ENCODE results near the gene ZBTB48.

ZBTB48 gene

DNA sequence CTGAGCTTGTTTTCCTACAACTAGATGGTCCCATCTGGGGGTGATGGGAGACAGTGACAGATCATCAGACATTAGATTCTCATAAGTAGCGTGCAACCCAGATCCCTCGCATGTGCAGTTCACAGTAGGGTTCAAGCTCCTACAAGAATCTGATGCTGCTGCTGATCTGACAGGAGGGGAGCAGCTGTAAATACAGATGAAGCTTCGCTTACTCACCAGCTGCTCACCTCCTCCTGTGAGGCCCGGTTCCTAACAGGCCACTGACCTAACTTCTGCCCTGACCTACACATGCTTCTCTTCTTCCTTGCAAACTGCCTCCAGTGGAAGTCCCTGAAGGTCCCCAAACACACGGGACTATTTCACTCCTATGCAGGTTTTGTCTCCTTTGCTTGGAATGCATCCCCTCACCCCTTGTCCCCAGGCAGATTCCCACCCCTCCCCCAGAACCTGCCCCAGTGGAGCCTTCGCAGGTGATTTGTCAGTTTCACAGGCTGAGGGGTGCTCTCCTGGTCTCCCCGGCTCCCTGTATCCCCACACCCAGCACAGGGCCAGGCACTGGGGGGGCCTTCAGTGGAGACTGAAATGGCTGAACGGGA is 5.7 kb upstream of the ZBTB48 start:
- no peak for DNase-seq

DNA sequence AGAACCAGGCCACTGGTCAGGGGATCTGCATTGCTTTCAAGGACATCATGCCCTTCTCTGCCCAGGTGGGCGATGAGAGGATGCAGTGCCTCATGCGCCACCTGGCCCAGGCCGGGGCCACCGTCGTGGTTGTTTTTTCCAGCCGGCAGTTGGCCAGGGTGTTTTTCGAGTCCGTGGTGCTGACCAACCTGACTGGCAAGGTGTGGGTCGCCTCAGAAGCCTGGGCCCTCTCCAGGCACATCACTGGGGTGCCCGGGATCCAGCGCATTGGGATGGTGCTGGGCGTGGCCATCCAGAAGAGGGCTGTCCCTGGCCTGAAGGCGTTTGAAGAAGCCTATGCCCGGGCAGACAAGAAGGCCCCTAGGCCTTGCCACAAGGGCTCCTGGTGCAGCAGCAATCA is 5.0 kb upstream of the ZBTB48 start:
- no peak for DNase-seq

DNA sequence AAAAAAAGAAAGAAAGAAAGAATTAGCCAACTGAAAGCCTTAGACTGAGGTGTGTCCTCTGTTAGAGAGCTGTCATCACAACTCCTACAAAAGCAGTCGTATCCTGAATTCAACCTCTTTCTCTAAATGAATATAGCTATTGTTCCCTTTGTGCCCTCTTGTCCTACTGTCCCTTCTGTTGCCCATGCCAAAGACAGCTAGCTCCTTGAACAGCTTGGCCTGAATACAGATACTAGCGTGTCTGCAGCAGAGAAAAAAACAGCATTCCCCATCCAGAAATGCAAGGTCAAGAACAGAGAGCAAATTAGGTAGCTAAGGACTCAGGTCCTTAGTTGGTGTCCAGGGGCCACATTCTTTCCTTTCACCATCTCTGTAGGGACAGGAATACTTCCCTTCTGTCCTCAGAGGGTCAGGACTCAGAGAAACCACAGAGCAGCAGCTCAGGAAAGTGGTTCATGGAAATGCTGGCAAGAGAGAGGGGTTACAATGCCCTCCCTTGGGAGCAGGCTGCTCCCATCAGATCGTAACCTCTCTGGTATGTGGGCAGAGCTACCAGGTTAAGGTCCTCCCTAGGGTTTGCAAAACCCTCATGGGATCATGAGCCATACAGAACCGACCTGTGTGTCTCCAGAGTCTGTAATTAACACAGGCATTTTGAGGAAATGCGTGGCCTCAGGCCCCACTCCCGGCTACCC is 1.8 kb upstream of the ZBTB48 start:
- no peak for DNase-seq

DNA sequence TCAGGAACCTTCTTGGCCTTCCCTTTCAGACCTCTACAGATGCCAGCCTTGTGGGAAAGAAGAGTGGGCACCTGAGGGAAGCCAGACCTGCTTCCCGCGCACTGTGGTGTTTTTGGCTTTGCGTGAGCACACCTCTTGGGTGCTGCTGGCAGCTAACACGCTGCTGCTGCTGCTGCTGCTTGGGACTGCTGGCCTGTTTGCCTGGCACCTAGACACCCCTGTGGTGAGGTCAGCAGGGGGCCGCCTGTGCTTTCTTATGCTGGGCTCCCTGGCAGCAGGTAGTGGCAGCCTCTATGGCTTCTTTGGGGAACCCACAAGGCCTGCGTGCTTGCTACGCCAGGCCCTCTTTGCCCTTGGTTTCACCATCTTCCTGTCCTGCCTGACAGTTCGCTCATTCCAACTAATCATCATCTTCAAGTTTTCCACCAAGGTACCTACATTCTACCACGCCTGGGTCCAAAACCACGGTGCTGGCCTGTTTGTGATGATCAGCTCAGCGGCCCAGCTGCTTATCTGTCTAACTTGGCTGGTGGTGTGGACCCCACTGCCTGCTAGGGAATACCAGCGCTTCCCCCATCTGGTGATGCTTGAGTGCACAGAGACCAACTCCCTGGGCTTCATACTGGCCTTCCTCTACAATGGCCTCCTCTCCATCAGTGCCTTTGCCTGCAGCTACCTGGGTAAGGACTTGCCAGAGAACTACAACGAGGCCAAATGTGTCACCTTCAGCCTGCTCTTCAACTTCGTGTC is 995 bp upstream of the ZBTB48 start:
- DNase-seq: no peak

DNA sequence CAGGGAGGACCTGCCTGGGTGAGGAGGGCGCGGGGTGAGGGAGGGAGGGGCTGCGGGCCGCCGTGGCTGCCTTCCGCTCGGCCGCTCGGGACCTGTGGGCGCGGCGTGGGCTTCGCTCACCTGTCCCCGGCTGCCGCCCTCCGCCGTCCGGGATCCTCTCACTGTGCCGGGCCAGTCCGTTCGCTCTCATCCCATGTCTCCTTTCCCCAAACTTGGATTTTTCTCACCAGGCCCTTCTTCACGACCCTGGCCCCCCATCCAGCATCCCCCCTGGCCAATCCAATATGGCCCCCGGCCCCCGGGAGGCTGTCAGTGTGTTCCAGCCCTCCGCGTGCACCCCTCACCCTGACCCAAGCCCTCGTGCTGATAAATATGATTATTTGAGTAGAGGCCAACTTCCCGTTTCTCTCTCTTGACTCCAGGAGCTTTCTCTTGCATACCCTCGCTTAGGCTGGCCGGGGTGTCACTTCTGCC is 362 bp downstream of the ZBTB48 start:
- DNase-seq: no peak

DNA sequence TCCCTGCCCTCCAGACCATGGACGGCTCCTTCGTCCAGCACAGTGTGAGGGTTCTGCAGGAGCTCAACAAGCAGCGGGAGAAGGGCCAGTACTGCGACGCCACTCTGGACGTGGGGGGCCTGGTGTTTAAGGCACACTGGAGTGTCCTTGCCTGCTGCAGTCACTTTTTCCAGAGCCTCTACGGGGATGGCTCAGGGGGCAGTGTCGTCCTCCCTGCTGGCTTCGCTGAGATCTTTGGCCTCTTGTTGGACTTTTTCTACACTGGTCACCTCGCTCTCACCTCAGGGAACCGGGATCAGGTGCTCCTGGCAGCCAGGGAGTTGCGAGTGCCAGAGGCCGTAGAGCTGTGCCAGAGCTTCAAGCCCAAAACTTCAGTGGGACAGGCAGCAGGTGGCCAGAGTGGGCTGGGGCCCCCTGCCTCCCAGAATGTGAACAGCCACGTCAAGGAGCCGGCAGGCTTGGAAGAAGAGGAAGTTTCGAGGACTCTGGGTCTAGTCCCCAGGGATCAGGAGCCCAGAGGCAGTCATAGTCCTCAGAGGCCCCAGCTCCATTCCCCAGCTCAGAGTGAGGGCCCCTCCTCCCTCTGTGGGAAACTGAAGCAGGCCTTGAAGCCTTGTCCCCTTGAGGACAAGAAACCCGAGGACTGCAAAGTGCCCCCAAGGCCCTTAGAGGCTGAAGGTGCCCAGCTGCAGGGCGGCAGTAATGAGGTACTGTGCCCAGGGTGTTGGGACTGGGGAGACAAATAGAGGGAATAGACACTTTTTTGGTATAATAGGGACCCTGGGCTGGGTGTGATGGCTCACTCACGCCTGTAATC is 1.0 kb downstream of the ZBTB48 start:
- no peak for DNase-seq

DNA sequence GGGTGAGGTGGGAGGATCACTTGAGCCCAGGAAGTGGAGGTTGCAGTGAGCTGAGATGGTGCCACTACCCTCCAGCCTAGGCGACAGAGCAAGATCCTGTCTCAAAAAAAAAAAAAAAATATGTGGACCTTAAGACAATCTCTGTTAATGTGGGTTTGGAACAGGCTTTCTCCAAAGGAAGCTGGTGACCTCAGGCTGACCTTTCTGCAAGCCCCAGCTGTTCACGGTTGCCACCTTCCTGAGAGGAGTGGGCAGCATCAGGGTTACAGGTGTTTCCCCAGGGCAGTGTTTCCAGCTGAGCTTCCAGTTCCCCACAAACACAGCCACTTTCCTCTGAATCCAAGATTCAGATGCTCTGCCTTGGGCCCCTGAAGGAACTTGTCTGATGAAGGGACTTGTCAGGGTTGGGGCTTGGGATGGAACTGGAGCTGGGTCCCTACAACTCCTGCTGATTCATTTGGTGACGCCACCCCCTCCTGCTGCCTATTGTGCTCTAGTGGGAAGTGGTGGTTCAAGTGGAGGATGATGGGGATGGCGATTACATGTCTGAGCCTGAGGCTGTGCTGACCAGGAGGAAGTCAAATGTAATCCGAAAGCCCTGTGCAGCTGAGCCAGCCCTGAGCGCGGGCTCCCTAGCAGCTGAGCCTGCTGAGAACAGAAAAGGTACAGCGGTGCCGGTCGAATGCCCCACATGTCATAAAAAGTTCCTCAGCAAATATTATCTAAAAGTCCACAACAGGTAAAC is 1.9 kb downstream of the ZBTB48 start:
- no peak for DNase-seq

DNA sequence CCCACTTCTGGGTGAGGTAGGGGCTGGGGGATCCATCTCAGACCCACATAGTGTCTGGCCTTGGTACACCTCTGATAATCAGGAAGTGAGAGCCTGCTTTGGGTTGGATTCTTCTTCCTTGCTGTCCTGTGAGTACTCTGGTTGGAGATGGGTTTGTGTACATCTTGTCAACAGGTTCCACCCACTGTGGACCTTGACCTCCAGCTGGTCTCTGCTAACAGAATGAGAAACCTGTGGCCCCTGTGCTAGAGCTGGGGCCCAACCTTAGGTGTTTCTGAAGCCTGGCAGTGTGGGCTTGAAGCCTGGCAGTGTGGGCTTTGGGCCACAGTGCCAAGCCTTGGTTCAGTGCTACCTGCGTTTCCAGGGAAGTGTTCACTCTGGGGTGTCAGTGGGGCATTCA is 2.6 kb downstream of the ZBTB48 start:
- DNase-seq: no peak

DNA sequence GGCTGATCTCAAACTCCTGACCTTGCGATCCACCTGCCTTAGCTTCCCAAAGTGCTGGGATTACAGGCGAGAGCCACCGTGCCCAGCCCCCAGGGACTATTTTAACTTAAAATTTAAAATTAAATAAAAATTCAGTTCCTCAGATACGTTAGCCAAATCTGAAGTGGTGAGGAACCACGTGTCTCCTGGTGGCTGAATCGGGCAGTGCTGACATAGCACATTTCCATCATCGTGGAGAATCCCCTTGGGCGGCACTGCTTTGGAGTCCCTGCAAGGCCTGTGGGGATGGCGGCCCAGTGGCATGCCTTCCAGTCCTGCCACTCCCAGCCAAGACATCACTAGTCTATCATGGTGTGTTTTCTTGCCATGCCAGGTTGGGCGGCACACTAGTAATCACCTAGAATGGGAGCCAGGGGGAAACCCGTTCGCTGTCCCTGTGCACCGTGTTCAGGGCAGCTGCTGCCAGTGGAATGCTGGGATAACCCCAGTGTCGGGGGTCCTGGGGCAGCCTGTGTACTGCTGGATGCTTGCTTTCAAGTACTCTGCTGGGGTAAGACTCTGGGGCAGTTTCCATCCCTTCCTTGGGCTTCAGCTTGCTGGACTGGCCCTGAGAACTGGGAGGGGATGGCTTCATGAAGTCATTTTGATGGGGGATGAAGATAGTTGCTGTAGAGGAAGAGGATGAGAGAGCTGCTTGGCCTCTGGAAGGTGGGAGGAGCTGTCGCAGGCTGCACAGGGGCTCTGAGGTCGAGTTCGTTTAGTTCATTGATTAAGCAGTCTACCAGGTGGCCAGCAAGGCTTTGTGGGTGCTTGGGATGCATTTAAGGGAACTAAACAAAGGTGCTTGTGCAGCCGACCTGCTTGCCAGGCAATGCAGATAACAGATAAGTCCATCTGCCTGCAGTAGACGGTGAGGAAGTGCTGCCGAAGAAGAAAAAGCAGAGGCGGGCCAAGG is 4.6 kb downstream of the ZBTB48 start:
- no peak for DNase-seq

DNA sequence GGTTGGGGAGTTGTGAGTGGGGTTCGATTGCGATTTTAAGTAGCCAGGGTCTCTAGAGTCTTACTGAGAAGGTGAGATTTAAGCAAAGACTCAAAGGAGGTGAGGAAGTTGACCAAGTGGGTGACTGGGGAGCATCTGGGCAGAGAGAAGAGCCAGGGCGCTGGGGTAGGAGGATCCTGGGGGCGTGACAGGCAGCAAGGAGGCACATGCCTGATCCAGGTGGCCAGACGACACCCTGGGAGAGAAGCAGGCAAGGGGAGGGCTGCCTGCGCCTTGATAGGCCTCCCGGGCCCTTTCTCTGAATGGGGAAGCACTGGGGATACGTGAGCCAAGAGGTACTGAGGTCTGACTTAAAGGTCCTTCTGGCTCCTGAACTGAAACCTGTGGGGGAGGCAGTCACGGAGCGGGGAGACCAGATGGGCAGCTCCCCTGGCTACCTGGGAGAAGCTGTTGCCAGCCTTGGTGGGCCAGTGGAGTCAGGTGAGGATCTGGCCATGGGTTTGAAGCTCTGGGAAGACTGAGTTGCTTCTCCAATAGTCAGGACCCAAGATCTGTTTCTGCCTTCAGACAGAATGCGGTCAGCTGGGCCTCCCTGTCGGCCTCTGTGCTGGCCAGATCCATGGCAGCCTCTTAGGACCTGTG is 5.4 kb downstream of the ZBTB48 start:
- DNase-seq: no peak

DNA sequence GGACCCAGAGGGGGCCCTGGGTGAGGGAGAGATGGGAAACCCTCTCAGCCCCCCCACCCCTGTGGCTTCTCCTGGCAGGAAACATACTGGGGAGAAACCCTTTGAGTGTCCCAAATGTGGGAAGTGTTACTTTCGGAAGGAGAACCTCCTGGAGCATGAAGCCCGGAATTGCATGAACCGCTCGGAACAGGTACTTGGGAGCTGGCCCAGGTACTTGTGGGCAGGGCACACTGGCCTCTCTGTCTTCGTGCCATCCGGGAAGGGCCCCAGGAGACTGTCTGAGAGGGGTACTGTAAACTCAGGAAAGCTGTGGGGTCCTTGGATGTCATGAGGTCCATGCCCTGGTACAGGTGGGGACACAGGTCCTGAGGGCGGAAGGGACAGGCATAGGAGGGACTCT is 6.0 kb downstream of the ZBTB48 start:
- no peak for DNase-seq

DNA sequence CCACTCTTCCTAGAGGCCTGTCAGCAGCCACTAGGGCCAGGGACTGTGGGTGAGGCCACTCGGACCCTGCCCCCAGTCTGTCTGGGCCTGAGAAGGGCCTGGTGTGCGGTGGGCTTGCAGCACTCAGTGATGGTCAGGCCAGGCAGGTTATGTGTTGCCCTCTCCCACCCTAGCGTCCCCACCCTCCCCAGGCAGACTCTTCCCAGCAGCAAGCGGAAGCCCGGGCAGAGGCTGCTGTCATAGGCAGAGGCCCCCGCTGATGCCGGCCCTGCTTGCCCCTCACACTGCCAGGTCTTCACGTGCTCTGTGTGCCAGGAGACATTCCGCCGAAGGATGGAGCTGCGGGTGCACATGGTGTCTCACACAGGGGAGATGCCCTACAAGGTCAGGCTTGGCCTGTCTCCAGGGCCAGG is 6.6 kb downstream of the ZBTB48 start:
- DNase-seq: no peak

DNA sequence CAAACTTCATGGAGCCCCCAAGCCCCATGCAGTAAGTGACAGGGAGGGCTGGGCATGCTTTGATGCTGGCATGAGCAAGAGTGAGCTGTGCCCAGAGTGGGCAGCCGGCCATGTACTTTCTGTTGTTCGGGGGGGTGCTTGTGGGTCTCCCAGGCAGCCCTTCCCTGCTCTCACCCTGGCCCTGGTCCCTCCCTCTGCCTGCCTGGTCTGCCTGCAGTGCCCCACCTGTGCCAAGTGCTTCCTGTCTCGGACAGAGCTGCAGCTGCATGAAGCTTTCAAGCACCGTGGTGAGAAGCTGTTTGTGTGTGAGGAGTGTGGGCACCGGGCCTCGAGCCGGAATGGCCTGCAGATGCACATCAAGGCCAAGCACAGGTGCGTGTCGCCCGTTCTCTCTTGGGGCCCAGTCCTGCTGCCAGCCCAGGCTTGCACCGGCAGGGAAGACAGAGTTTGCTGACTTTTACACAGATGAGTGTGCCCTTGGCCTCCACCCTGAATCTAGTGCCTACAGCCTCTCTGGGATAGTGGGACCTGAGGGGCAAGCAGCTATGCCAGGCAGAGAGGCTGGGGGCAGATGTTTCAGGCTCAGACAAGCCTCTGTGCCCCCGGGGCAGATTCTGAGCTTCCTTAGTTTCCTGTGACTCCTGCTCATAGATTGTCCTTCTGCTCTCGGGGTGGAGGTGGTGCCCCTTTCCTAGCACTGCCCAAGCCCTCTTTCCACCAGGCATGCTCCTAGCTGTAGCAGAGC is 7.6 kb downstream of the ZBTB48 start:
- DNase-seq: no peak

DNA sequence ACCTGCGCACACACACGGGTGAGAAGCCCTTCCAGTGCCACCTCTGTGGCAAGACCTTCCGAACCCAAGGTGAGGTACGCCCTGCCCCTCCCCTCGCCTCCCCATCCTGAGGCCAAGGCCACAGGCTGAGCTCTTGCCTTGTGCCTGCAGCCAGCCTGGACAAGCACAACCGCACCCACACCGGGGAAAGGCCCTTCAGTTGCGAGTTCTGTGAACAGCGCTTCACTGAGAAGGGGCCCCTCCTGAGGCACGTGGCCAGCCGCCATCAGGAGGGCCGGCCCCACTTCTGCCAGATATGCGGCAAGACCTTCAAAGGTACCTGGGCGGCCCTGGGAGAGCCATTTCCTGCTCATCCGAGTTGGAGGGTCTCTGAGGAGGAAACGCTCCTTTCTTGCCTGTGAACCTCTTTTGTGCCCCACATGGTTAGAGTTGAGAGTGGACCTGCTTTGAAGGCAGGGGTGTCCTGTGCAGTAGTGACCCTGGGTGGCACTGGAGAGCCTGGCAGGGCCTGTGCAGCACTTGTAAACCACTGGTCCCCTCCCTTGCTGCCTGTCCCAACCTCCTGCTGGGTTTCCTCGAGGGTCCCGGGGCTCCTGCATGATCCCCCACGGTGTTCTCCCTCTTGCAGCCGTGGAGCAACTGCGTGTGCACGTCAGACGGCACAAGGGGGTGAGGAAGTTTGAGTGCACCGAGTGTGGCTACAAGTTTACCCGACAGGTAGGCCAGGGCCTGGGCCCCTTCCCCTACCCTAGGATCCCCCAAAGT is 8.5 kb downstream of the ZBTB48 start:
- no peak for DNase-seq

DNA sequence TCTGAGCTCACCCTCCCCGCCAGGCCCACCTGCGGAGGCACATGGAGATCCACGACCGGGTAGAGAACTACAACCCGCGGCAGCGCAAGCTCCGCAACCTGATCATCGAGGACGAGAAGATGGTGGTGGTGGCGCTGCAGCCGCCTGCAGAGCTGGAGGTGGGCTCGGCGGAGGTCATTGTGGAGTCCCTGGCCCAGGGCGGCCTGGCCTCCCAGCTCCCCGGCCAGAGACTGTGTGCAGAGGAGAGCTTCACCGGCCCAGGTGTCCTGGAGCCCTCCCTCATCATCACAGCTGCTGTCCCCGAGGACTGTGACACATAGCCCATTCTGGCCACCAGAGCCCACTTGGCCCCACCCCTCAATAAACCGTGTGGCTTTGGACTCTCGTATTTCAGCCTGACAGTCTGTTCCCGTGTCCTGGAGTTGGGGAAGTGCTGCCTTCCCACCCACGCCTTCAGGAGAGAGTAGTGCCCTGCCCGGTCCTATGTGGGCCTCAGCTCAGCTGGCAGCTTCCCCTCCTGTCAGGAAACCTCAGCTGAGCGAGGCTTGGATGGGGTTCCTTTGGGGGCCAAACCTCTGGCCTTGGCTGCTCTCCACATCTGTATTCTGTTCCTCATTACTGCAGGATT is 9.2 kb downstream of the ZBTB48 start:
- DNase-seq: no peak

DNA sequence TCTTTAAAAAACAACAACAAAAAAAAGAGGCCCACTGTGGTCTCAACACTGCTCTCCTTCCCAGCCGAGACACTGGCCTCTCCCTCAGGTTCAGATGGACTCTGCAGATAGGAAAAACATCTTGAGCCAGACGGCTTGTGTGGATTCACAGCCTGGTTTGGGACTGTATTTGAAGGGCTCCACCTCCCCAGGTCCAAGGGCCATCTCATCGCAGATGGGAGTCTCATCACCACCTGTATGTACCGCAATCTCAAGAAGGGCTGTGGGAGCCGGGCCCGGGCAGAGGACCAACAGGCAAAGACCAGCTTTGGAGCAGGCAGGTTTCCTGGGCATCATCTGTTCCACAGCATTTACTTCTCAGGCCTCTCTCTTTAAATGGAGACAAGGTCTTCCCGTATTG is 10.3 kb downstream of the ZBTB48 start:
- no peak for DNase-seq

DNA sequence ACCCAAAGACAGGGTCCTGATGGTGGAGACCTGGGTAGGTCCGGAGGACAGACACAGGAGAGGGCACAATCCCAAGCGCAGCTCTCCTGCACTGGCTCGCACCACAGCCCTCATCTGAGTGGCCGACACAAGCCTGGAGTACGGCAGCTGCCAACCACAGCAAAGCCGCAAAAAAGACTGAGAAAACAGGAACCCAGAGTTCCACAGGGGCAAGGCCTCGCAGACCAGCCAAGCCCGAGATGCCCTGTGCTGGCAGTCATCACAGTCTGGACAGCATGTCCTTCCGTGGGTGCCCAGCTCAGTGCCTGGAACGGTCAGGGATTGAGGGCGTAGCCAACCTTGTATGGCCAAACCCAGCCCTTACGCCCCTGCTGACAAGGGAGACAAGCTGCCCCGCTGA is 11.4 kb downstream of the ZBTB48 start:
- DNase-seq: no peak

DNA sequence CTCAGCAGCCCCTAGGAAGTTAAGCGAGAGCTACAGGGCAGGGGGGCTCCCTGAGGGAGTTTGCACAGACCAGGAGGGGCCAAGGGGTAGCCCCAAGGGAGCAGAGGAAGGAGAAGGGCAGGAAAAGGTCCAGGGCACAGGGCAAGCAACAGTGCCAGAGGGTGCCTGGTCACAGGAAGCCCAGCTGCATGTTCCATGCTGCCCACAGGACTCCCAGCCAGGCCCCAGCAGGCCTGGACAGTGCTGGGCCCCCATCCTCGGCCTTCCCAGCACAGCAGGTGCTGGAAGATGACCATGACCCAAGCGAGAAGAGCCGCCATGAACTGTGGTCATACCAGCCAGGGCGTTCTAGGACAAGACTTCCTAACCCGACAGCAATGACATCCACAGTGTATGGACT is 11.8 kb downstream of the ZBTB48 start:
- no peak for DNase-seq

DNA sequence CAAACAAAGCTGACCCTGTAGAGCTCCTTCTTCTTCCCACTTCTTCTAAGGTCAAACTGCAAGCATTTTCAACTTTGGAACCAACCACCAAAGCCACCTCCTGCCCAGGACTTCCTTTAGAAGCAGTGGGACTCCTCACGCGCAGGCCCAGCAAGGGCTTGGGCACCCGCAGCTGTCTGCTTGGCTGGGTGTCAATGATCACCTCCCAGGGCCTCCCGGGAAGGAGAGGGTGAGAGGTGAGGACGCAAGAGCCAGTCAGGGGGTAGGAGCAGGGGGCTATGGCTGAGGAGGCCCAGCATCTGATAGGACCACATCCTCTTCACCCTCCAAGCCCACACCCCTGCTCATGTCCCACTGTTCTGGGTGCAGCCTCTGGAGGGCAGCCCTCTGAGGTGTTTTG is 12.6 kb downstream of the ZBTB48 start:
- DNase-seq: no peak
